Activated effector memory CD4-positive, alpha-beta T cell treated with Interleukin-2 at 50 U/mL for 16 hours (primary cell): ENCODE data around the gene FCER1G.

Experiments used
- DNase-seq: peaks from one replicate; pipeline ENCODE4 v3.0.0-alpha.2; 2020

FCER1G gene

GRCh38 chr1:161215076-161215475 is at the start of gene FCER1G:
TSS of gene FCER1G (plus strand) at chr1:161215295. CDS start at chr1:161215322, 27 bp downstream.
- no peak for DNase-seq

GRCh38 chr1:161165742-161166668 is 49.1 kb upstream of the FCER1G start, which contains the start of gene PPOX:
TSS of gene PPOX (plus strand) at chr1:161166426. CDS start at chr1:161166848, 422 bp downstream.
- DNase-seq, result peak; percentile 88

- no peak for DNase-seq
These were observed 48.2 kb upstream of the FCER1G start for GRCh38 chr1:161166669-161167548.

- DNase-seq, result no peak
These were observed 46.2 kb upstream of the FCER1G start for GRCh38 chr1:161168906-161169305.

- DNase-seq, result no peak
These were observed 43.9 kb upstream of the FCER1G start for GRCh38 chr1:161171191-161171590.

- DNase-seq, result no peak
These were observed 43.4 kb upstream of the FCER1G start for GRCh38 chr1:161171696-161172095.

- no peak for DNase-seq
These were observed 42.7 kb upstream of the FCER1G start for GRCh38 chr1:161172349-161172748.

- no peak for DNase-seq
These were observed 42.2 kb upstream of the FCER1G start for GRCh38 chr1:161172776-161173376.

- DNase-seq, result no peak
These were observed 41.4 kb upstream of the FCER1G start for GRCh38 chr1:161173711-161174110.

- DNase-seq, result no peak
These were observed 40.2 kb upstream of the FCER1G start for GRCh38 chr1:161174911-161175310.

- DNase-seq, result no peak
These were observed 39.2 kb upstream of the FCER1G start for GRCh38 chr1:161175771-161176453.

- no peak for DNase-seq
These were observed 38.5 kb upstream of the FCER1G start for GRCh38 chr1:161176468-161177111.

- DNase-seq, result peak; percentile 92
These were observed 37.8 kb upstream of the FCER1G start, which contains the start of gene B4GALT3 for GRCh38 chr1:161177112-161177935. TSS of gene B4GALT3 (minus strand) at chr1:161177507. CDS start at chr1:161176060, 1,447 bp downstream.

- no peak for DNase-seq
These were observed 37.2 kb upstream of the FCER1G start for GRCh38 chr1:161177936-161178244.

GRCh38 chr1:161179698-161180097 is 35.4 kb upstream of the FCER1G start:
- no peak for DNase-seq

GRCh38 chr1:161180639-161181038 is 34.5 kb upstream of the FCER1G start:
- DNase-seq, result no peak

- DNase-seq, result peak; percentile 51
These were observed 32.9 kb upstream of the FCER1G start for GRCh38 chr1:161182214-161182613.

GRCh38 chr1:161185282-161185682 is 29.8 kb upstream of the FCER1G start:
- DNase-seq, result peak; percentile 71

GRCh38 chr1:161185732-161186311 is 29.3 kb upstream of the FCER1G start:
- DNase-seq, result no peak

GRCh38 chr1:161187311-161187710 is 27.8 kb upstream of the FCER1G start:
- DNase-seq, result no peak

GRCh38 chr1:161188381-161188780 is 26.7 kb upstream of the FCER1G start:
- DNase-seq, result no peak
